RWPE2 (cell line): ENCODE measurements around the gene DUSP2.

ENCODE experiments used
- ATAC-seq: fragments of 200-7000 bp; cut with Tn5 transposase; 3 replicates; pipeline ENCODE4 v1.9.1; 2021; ENCODE audit warnings: low read depth
- DNase-seq: peaks from one replicate; pipeline ENCODE4 v3.0.0-alpha.2; 2020; ENCODE audit warnings: low spot score
- H3K27ac ChIP-seq: fragments of 450-650 bp; 2 replicates; pipeline ENCODE4 v1.5.1; 2017; ENCODE audit warnings: mild to moderate bottlenecking; ENCODE audit not compliant: poor library complexity, severe bottlenecking
- H3K27me3 ChIP-seq: fragments of 250-450 bp; sonication (Bioruptor Pico); 2 replicates; pipeline ENCODE4 v1.5.1; 2021; ENCODE audit warnings: mild to moderate bottlenecking, moderate library complexity; ENCODE audit not compliant: insufficient read depth, poor library complexity, severe bottlenecking
- H3K36me3 ChIP-seq: fragments of 250-450 bp; sonication (Bioruptor Pico); 2 replicates; pipeline ENCODE4 v1.5.1; 2020; ENCODE audit warnings: low read depth, mild to moderate bottlenecking, moderate library complexity
- H3K4me1 ChIP-seq: fragments of 250-450 bp; sonication (Bioruptor Pico); 2 replicates; pipeline ENCODE4 v1.5.1; 2021; ENCODE audit warnings: mild to moderate bottlenecking, moderate library complexity; ENCODE audit not compliant: insufficient read depth, poor library complexity, severe bottlenecking
- H3K4me3 ChIP-seq: fragments of 250-450 bp; sonication (Bioruptor Pico); 2 replicates; pipeline ENCODE4 v1.5.1; 2021; ENCODE audit warnings: mild to moderate bottlenecking, moderate library complexity; ENCODE audit not compliant: severe bottlenecking
- H3K9me3 ChIP-seq: fragments of 250-450 bp; sonication (Bioruptor Pico); 2 replicates; pipeline ENCODE4 v1.5.1; 2021; ENCODE audit warnings: mild to moderate bottlenecking, moderate library complexity; ENCODE audit not compliant: severe bottlenecking
- CTCF ChIP-seq: fragments of 450-650 bp; IDR thresholded peaks from one replicate; pipeline ENCODE4 v1.5.1; 2017; ENCODE audit warnings: mild to moderate bottlenecking, moderate library complexity; ENCODE audit not compliant: poor library complexity, severe bottlenecking

The DUSP2 gene

GRCh38 chr2:96180002-96180401 lies 34.8 kb upstream of the DUSP2 start:
- H3K36me3 ChIP-seq: peaks cover 4% of the 10 kb centered on the region
- ATAC-seq (no peak), DNase-seq (no peak)
- no peaks in the 10 kb centered on the region for H3K27me3 ChIP-seq
- no peak overlapping the region for H3K4me3 ChIP-seq
- no peak for TF ChIP-seq CTCF
- no peaks in the 10 kb centered on the region for H3K4me1 ChIP-seq
- H3K27ac ChIP-seq: no peak overlapping the region
- H3K9me3 ChIP-seq: no peaks in the 10 kb centered on the region

- Histone ChIP-seq H3K27me3 (no peaks in the 10 kb centered on the region), H3K36me3 (no peaks in the 10 kb centered on the region), H3K4me1 (no peaks in the 10 kb centered on the region), H3K27ac (no peak overlapping the region), H3K9me3 (no peaks in the 10 kb centered on the region), H3K4me3 (no peak overlapping the region)
- TF ChIP-seq CTCF: no peak
- DNase-seq (no peak), ATAC-seq (no peak)
Observed at GRCh38 chr2:96176661-96177060, 31.4 kb upstream of the DUSP2 start.

GRCh38 chr2:96175951-96176350 lies 30.7 kb upstream of the DUSP2 start:
- DNase-seq: no peak
- no peak overlapping the region for H3K4me3 ChIP-seq
- ATAC-seq: 0 out of 3 replicates have a peak, but pooled peaks have one; percentile 20
- no peaks in the 10 kb centered on the region for H3K36me3 ChIP-seq
- no peaks in the 10 kb centered on the region for H3K4me1 ChIP-seq
- no peaks in the 10 kb centered on the region for H3K9me3 ChIP-seq
- H3K27ac ChIP-seq: no peak overlapping the region
- no peaks in the 10 kb centered on the region for H3K27me3 ChIP-seq
- TF ChIP-seq CTCF: no peak

- DNase-seq (no peak), ATAC-seq (peak; percentile 84)
- peak; percentile 85 for TF ChIP-seq CTCF
- no peaks in the 10 kb centered on the region for H3K27me3 ChIP-seq
- H3K9me3 ChIP-seq: no peaks in the 10 kb centered on the region
- H3K4me3 ChIP-seq: no peak overlapping the region
- no peaks in the 10 kb centered on the region for H3K36me3 ChIP-seq
- H3K27ac ChIP-seq: no peak overlapping the region
- H3K4me1 ChIP-seq: no peaks in the 10 kb centered on the region
Observed at GRCh38 chr2:96174251-96175144, 29.3 kb upstream of the DUSP2 start.

GRCh38 chr2:96171831-96172230 lies 26.6 kb upstream of the DUSP2 start:
- no peak for TF ChIP-seq CTCF
- no peaks in the 10 kb centered on the region for H3K36me3 ChIP-seq
- no peak for ATAC-seq

More at GRCh38 chr2:96171831-96172230, 26.6 kb upstream of the DUSP2 start:
- Histone ChIP-seq H3K4me3 (no peak overlapping the region), H3K27me3 (no peaks in the 10 kb centered on the region), H3K27ac (no peak overlapping the region), H3K9me3 (no peaks in the 10 kb centered on the region), H3K4me1 (no peaks in the 10 kb centered on the region)
- no peak for DNase-seq
